H1 (cell line): Measurements from ENCODE around the gene ZNF586. TPM values are rescaled to one million over a fixed set of nuclear protein-coding genes. Genes with fewer than 3 reads are reported as not detected.

Experiments
- CTCF ChIA-PET: fragments of 300-600 bp; sonication (Branson Sonifier 250); formaldehyde crosslinking; loops from one replicate; lab custom pipeline; 2021; ENCODE audit not compliant: partially characterized antibody; lab: Charles Lee
- POLR2A ChIA-PET: fragments of 300-600 bp; sonication (Branson Sonifier 250); formaldehyde crosslinking; loops from one replicate; lab custom pipeline; 2021; ENCODE audit warnings: inconsistent platforms; ENCODE audit not compliant: partially characterized antibody; lab: Charles Lee
- DNase-seq, 2 experiments: peaks; one replicate each; pipeline versions ENCODE4 v3.0.0 to v3.0.0-alpha.2; 2010 to 2022; ENCODE audit warnings: low spot score in 2 of 2, low read depth in 1 of 2, mixed read lengths in 1 of 2
- FAIRE-seq: peaks from 2 replicates; lab custom pipeline; 2011; peaks lifted over from hg19 to GRCh38; lab: Jason Lieb, UNC
- H2AFZ ChIP-seq: 2 replicates; pipeline ENCODE4 v1.8.1; 2012; ENCODE audit warnings: low read length, inconsistent platforms
- H2AK5ac ChIP-seq: 2 replicates; pipeline ENCODE4 v1.6.1; 2013; ENCODE audit warnings: low read depth, low read length
- H2BK120ac ChIP-seq: replicated peaks from 2 replicates; pipeline ENCODE3; 2013; ENCODE audit warnings: low read depth, low read length, inconsistent platforms
- H2BK12ac ChIP-seq: 2 replicates; pipeline ENCODE4 v1.6.1; 2013; ENCODE audit warnings: low read depth, low read length
- H2BK15ac ChIP-seq: 2 replicates; pipeline ENCODE4 v1.6.1; 2013; ENCODE audit warnings: low read length
- H2BK20ac ChIP-seq: 2 replicates; pipeline ENCODE4 v1.6.1; 2013; ENCODE audit warnings: low read length
- H2BK5ac ChIP-seq: 2 replicates; pipeline ENCODE4 v1.6.1; 2013; ENCODE audit warnings: low read depth, low read length
- H3K14ac ChIP-seq: 2 replicates; pipeline ENCODE4 v1.6.1; 2013; ENCODE audit warnings: inconsistent platforms; ENCODE audit not compliant: insufficient read length
- H3K18ac ChIP-seq: 2 replicates; pipeline ENCODE4 v1.6.1; 2013; ENCODE audit warnings: low read length; ENCODE audit errors: extremely low read depth
- H3K23ac ChIP-seq: 2 replicates; pipeline ENCODE4 v1.6.1; 2013; ENCODE audit warnings: inconsistent platforms; ENCODE audit not compliant: insufficient read length
- H3K23me2 ChIP-seq: 2 replicates; pipeline ENCODE4 v1.6.1; 2013; ENCODE audit warnings: low read depth, low read length
- H3K27ac ChIP-seq: 2 replicates; pipeline ENCODE4 v1.6.1; 2011; ENCODE audit warnings: low read depth, low read length, inconsistent platforms
- H3K27me3 ChIP-seq, 4 experiments: replicated peaks in 1 of 4; 1 replicate in 1 of 4; 2 replicates in 3 of 4; pipeline versions ENCODE4 v1.6.1 to v1.8.1; 2011 to 2013; ENCODE audit warnings: low read length in 3 of 4, mild to moderate bottlenecking in 3 of 4, inconsistent platforms in 2 of 4, mixed read lengths in 2 of 4, moderate library complexity in 1 of 4; ENCODE audit not compliant: control insufficient read depth in 3 of 4, insufficient read depth in 3 of 4; ENCODE audit errors: extremely low read depth in 1 of 4
- H3K36me3 ChIP-seq, 4 experiments: 2 replicates each; pipeline versions ENCODE4 v1.6.1 to v1.8.1; 2011 to 2013; ENCODE audit warnings: mild to moderate bottlenecking in 4 of 4, low read length in 3 of 4, moderate library complexity in 2 of 4, control low read depth in 1 of 4, inconsistent platforms in 1 of 4; ENCODE audit not compliant: insufficient read depth in 4 of 4, control insufficient read depth in 2 of 4
- H3K4ac ChIP-seq: replicated peaks from 2 replicates; pipeline ENCODE3; 2013; ENCODE audit warnings: low read length, low read depth, mixed read lengths, inconsistent platforms; ENCODE audit not compliant: insufficient read length
- H3K4me1 ChIP-seq, 4 experiments: replicated peaks in 1 of 4; 1 replicate in 1 of 4; 2 replicates in 3 of 4; pipeline versions ENCODE4 v1.6.1 to v1.8.1; 2011 to 2013; ENCODE audit warnings: low read length in 3 of 4, inconsistent platforms in 2 of 4, mixed read lengths in 1 of 4; ENCODE audit not compliant: insufficient read depth in 4 of 4, control insufficient read depth in 3 of 4
- H3K4me2 ChIP-seq, 2 experiments: 2 replicates each; pipeline versions ENCODE4 v1.6.1 to v1.8.1; 2011 to 2013; ENCODE audit warnings: low read depth in 2 of 2, low read length in 2 of 2, control low read depth in 1 of 2, inconsistent platforms in 1 of 2, mild to moderate bottlenecking in 1 of 2; ENCODE audit not compliant: insufficient read depth in 1 of 2
- H3K4me3 ChIP-seq, 4 experiments: fragments of 200-600, 300-600 bp in 1 of 4; sonication (generic), shearing (Covaris generic), sonication (Bioruptor Twin) in 1 of 4; 2 replicates each; pipeline versions ENCODE4 v1.5.1 to v1.8.1; 2011 to 2016; ENCODE audit warnings: low read length in 4 of 4, low read depth in 3 of 4, control low read depth in 2 of 4, inconsistent platforms in 2 of 4, mild to moderate bottlenecking in 2 of 4, mixed read lengths in 1 of 4, moderate library complexity in 1 of 4; ENCODE audit not compliant: insufficient read depth in 2 of 4; ENCODE audit errors: extremely low read depth in 1 of 4
- H3K56ac ChIP-seq: replicated peaks from 2 replicates; pipeline ENCODE3; 2013; ENCODE audit warnings: low read depth, mild to moderate bottlenecking, mixed read lengths, low read length, inconsistent platforms; ENCODE audit not compliant: insufficient read length
- H3K79me1 ChIP-seq: 2 replicates; pipeline ENCODE4 v1.6.1; 2013; ENCODE audit warnings: low read depth, low read length, control low read depth
- H3K79me2 ChIP-seq, 2 experiments: 2 replicates each; pipeline versions ENCODE4 v1.6.1 to v1.8.1; 2012 to 2013; ENCODE audit warnings: low read length in 2 of 2, mild to moderate bottlenecking in 2 of 2, inconsistent platforms in 1 of 2; ENCODE audit not compliant: insufficient read depth in 2 of 2, control insufficient read depth in 1 of 2
- H3K9ac ChIP-seq, 4 experiments: replicated peaks in 1 of 4; 1 replicate in 1 of 4; 2 replicates in 3 of 4; pipeline versions ENCODE4 v1.6.1 to v1.8.1; 2011 to 2013; ENCODE audit warnings: low read depth in 3 of 4, low read length in 3 of 4, control low read depth in 2 of 4, mild to moderate bottlenecking in 2 of 4, moderate library complexity in 2 of 4, inconsistent platforms in 1 of 4; ENCODE audit errors: extremely low read depth in 1 of 4
- H3K9me3 ChIP-seq, 2 experiments: 2 replicates each; pipeline versions ENCODE4 v1.6.1 to v1.8.1; 2012 to 2013; ENCODE audit warnings: mild to moderate bottlenecking in 2 of 2, moderate library complexity in 2 of 2, control low read depth in 1 of 2, inconsistent platforms in 1 of 2, low read depth in 1 of 2, low read length in 1 of 2, mixed read lengths in 1 of 2; ENCODE audit not compliant: insufficient read depth in 2 of 2
- H4K20me1 ChIP-seq, 2 experiments: replicated peaks in 1 of 2; 2 replicates each; pipeline versions ENCODE3 to v1.8.1; 2011 to 2013; ENCODE audit warnings: inconsistent platforms in 2 of 2, low read length in 2 of 2, mild to moderate bottlenecking in 1 of 2; ENCODE audit not compliant: insufficient read depth in 2 of 2, control insufficient read depth in 1 of 2
- H4K5ac ChIP-seq: 2 replicates; pipeline ENCODE4 v1.6.1; 2013; ENCODE audit warnings: low read length, low read depth, mixed read lengths, inconsistent platforms; ENCODE audit not compliant: insufficient read length
- H4K8ac ChIP-seq: 2 replicates; pipeline ENCODE4 v1.8.0; 2013; ENCODE audit warnings: mild to moderate bottlenecking, moderate library complexity, low read length, inconsistent platforms; ENCODE audit not compliant: insufficient read depth; ENCODE audit errors: extremely low read depth
- H4K91ac ChIP-seq: replicated peaks from 2 replicates; pipeline ENCODE3; 2013; ENCODE audit warnings: low read length, mixed read lengths, inconsistent platforms; ENCODE audit not compliant: insufficient read length
- GTF2F1 ChIP-seq: IDR thresholded peaks from 2 replicates; pipeline ENCODE4 v1.6.1; 2012; ENCODE audit warnings: low read depth, low read length, improper control_type of control experiment, borderline replicate concordance
- HDAC2 ChIP-seq, 2 experiments: fragments of 300-600 bp in 1 of 2; sonication (generic) in 1 of 2; IDR thresholded peaks; 2 replicates each; pipeline ENCODE4 v1.6.1; 2011 to 2012; ENCODE audit warnings: low read depth in 2 of 2, low read length in 2 of 2, mild to moderate bottlenecking in 2 of 2, moderate library complexity in 2 of 2, borderline replicate concordance in 1 of 2, inconsistent platforms in 1 of 2
- PHF8 ChIP-seq: fragments of 200-600 bp; sonication (generic); conservative IDR thresholded peaks from 2 replicates; pipeline ENCODE4 v1.7.1; 2012; ENCODE audit warnings: low read depth, mild to moderate bottlenecking, inconsistent platforms, low read length, moderate library complexity
- SIN3A ChIP-seq, 2 experiments: IDR thresholded peaks in 1 of 2; conservative IDR thresholded peaks in 1 of 2; 2 replicates each; pipeline ENCODE4 v1.6.1; 2011 to 2012; ENCODE audit warnings: low read length in 2 of 2, improper control_type of control experiment in 1 of 2, low read depth in 1 of 2, mild to moderate bottlenecking in 1 of 2
- SP2 ChIP-seq: IDR thresholded peaks from 2 replicates; pipeline ENCODE4 v1.6.1; 2012; ENCODE audit warnings: mild to moderate bottlenecking, low read length, inconsistent platforms
- SP4 ChIP-seq: IDR thresholded peaks from 2 replicates; pipeline ENCODE4 v1.6.1; 2012; ENCODE audit warnings: low read length, inconsistent platforms
- WGBS, 2 experiments: shearing (Covaris generic) in 1 of 2; methylation state at CpG; one replicate each; pipeline versions ENCODE4 v1.1.6 to v1.1.7; 2013 to 2015; ENCODE audit warnings: low lambda C conversion rate in 2 of 2, mixed read lengths in 2 of 2, inconsistent platforms in 1 of 2, low coverage in 1 of 2, missing lambda C conversion rate in 1 of 2; ENCODE audit not compliant: insufficient replicate concordance in 2 of 2, insufficient coverage in 1 of 2, insufficient read length in 1 of 2; ENCODE audit errors: extremely low coverage in 1 of 2, missing lambda C conversion rate in 1 of 2; 5-methylcytosine and 5-hydroxymethylcytosine counted together
- polyA plus RNA-seq, 7 experiments: library from polyadenylated mRNA; depleted of rRNA in 3 of 7; stranded (reverse) in 5 of 7; unstranded in 2 of 7; fragments of >200 nt in 5 of 7; fragments of 200-250 nt in 2 of 7; gene quantifications; 1 replicate in 5 of 7; 2 replicates in 1 of 7; 4 replicates in 1 of 7; pipeline versions ENCODE4 v1.2.1 to v1.2.3, GENCODE V29; 2011 to 2013; ENCODE audit warnings: missing spikeins in 2 of 7, mixed read lengths in 2 of 7
- total RNA-seq: library from RNA; stranded (reverse); fragmentation: NEBNext Ultra II Directional; extraction: Animal tissue kit (Norgen Biotek cat#: 25700); gene quantifications from 2 replicates; pipeline ENCODE4 v1.2.1, GENCODE V29; 2021

Gene ZNF586
- total and polyA plus RNA-seq, 2 of the 8 experiments (the other 6 are each of a cell fraction or from before 2014, with no cell fraction given), result 8.1 to 15.5 TPM

DNA sequence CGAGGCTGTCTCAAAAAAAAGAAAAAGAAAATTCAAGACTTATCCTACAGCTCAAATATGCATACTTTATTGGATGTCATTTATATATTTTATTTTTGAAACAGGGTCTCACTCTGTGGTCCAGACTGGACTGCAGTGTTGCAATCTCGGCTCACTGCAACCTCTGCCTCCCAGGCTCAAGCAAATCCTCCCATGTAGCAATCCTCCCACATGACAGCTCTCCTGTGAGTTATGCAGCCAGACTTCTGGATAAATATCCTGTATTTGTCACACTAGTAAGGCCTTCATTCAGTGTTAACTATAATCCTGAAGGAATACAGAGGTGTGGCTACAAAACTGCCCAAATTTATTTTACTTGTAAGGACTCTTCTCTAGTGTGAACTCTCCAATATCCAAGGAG is 38.1 kb downstream of the ZNF586 start:
- no peak overlapping the region for H3K4me3 ChIP-seq
- H3K18ac ChIP-seq, result no peak overlapping the region
- no peak overlapping the region for H3K9ac ChIP-seq
- H3K14ac ChIP-seq, result no peak overlapping the region
- DNase-seq, result no peak
- peaks cover 2 to 21% (median 17%) of the 10 kb centered on the region in 4 experiments; a peak in 7 of 8 replicates for H3K36me3 ChIP-seq
- no peak overlapping the region for H3K4me2 ChIP-seq
- no peak overlapping the region for H3K56ac ChIP-seq
- no peak overlapping the region for H2BK20ac ChIP-seq
- no peak overlapping the region for H2BK5ac ChIP-seq
- no peak overlapping the region for H4K5ac ChIP-seq
- no peak overlapping the region for H2AFZ ChIP-seq
- H4K8ac ChIP-seq, result no peak overlapping the region
- peaks cover 0 to 2% of the 10 kb centered on the region in 2 experiments; a peak in 2 of 4 replicates for H3K79me2 ChIP-seq
- H3K9me3 ChIP-seq, result no peaks in the 10 kb centered on the region
- H2BK12ac ChIP-seq, result no peak overlapping the region
- no peak for FAIRE-seq
- H3K4ac ChIP-seq, result no peak overlapping the region
- WGBS, 2 experiments, result 92% methylated on average over 2 of the region's 2 CpGs; no CpG with 5 or more reads in 1 of the 2 experiments
- no peak overlapping the region for H2BK120ac ChIP-seq
- TF ChIP-seq HDAC2 (IDR thresholded peaks at IDR 0.05; ENCODE audit: borderline replicate concordance in 1 of 2, low read depth in 2 of 2, low read length in 2 of 2) (no peak), PHF8 (no peak), SIN3A (conservative IDR thresholded peaks at IDR 0.05 in 1 of 2, IDR thresholded peaks at IDR 0.05 in 1 of 2; ENCODE audit: low read depth in 1 of 2, low read length in 2 of 2) (no peak), SP4 (no peak), SP2 (no peak), GTF2F1 (no peak)
- no peak overlapping the region for H3K27ac ChIP-seq
- no peaks in the 10 kb centered on the region for H3K27me3 ChIP-seq
- H3K79me1 ChIP-seq, result 0 out of 2 replicates have a peak, but pooled peaks cover 2% of the 10 kb centered on the region
- peaks cover 0 to 4% of the 10 kb centered on the region in 2 experiments for H4K20me1 ChIP-seq
- no peak overlapping the region for H4K91ac ChIP-seq
- peaks cover 10% of the 10 kb centered on the region; the same call in 1 of the 2 replicates for H3K23me2 ChIP-seq
- H3K4me1 ChIP-seq, result peaks cover 4 to 7% (median 5%) of the 10 kb centered on the region in 4 experiments; a peak in 4 of 7 replicates
- CTCF ChIA-PET, result interaction anchor here (0.9 kb wide), 1 partner anchor 19 kb away, joined by 4 read pairs; no protein-coding TSS in a partner anchor
- no peak overlapping the region for H2AK5ac ChIP-seq
- no peak overlapping the region for H2BK15ac ChIP-seq
- no peak overlapping the region for H3K23ac ChIP-seq
- POLR2A ChIA-PET, result interaction anchor here (0.8 to 1.8 kb wide), 2 partner anchors 12 to 23 kb away, joined by 4 to 10 read pairs; partner anchors contain the start of gene ZNF587B
